Measurements from ENCODE around the gene CTNND2.

Gene CTNND2

DNA sequence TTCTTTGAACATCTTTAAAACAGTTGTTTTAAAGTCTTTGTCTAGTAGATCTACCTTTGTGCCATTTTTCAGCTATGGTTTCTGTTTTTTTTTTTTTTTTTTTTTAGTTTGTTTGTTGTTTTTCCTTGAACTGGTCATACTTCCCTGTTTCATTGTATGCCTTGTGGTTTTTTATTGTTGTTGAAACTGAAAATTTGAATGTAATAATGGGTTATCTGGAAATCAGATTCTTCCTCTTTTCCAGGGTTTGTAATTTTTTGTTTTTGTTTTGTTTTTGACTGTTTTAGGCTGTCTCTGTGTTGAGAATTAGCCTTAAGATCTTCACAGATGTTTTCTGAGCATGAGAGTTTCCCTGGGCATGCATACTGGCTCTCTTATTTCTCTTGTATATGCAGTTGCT, 873.6 kb downstream of the CTNND2 start:
- no peak for DNase-seq (ENCODE audit: low read depth)
- TF ChIP-seq, protein P1, sequence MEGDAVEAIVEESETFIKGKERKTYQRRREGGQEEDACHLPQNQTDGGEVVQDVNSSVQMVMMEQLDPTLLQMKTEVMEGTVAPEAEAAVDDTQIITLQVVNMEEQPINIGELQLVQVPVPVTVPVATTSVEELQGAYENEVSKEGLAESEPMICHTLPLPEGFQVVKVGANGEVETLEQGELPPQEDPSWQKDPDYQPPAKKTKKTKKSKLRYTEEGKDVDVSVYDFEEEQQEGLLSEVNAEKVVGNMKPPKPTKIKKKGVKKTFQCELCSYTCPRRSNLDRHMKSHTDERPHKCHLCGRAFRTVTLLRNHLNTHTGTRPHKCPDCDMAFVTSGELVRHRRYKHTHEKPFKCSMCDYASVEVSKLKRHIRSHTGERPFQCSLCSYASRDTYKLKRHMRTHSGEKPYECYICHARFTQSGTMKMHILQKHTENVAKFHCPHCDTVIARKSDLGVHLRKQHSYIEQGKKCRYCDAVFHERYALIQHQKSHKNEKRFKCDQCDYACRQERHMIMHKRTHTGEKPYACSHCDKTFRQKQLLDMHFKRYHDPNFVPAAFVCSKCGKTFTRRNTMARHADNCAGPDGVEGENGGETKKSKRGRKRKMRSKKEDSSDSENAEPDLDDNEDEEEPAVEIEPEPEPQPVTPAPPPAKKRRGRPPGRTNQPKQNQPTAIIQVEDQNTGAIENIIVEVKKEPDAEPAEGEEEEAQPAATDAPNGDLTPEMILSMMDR (conservative IDR thresholded peaks at IDR 0.05; ENCODE audit: low read depth, low read length) = no peak
- no peak overlapping the region for H3K4me3 ChIP-seq (ENCODE audit: low read depth, low read length)

DNA sequence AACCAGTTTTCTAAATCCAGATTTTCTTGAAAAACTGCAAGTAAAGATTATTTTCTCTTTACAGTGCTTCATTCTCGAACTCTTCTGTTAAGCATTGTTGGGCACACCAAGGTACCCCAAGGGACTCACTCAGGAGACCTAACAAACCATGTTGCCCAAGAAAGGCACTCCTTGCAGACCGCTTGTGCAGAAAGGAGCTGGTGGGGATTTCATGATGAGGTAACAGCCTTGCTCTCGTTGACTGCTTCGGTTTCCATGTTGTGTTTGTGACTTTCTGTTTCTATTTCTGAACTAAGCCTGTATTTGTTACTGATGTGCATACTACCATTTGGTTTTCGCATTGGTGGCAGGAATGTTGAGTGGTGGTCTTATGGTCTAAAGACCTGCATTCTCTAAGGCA, 876.6 kb downstream of the CTNND2 start:
- no peak overlapping the region for H3K4me3 ChIP-seq (ENCODE audit: low read depth, low read length)
- DNase-seq (ENCODE audit: low read depth) = no peak
- TF ChIP-seq, protein P1 (conservative IDR thresholded peaks at IDR 0.05; ENCODE audit: low read depth, low read length) = no peak

DNA sequence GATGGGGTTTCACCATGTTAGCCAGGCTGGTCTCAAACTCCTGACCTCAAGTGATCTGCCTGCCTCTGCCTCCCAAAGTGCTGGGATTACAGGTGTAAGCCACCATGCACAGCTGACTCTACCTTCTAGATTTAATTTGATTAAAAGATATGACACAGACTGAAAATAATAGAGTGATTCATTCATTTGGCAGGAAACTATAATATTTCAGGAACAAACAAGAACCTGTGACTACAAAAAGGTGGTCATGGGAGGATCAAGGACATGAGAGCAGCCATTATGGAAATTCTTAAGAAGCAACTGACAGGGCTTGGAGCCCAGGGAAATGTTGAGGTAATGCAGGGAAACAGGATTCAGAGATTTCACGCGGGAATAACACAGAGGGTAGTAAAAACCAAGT, 877.7 kb downstream of the CTNND2 start:
- TF ChIP-seq, protein P1 (conservative IDR thresholded peaks at IDR 0.05; ENCODE audit: low read depth, low read length) = no peak
- DNase-seq (ENCODE audit: low read depth) = no peak
- H3K4me3 ChIP-seq (ENCODE audit: low read depth, low read length) = no peak overlapping the region

DNA sequence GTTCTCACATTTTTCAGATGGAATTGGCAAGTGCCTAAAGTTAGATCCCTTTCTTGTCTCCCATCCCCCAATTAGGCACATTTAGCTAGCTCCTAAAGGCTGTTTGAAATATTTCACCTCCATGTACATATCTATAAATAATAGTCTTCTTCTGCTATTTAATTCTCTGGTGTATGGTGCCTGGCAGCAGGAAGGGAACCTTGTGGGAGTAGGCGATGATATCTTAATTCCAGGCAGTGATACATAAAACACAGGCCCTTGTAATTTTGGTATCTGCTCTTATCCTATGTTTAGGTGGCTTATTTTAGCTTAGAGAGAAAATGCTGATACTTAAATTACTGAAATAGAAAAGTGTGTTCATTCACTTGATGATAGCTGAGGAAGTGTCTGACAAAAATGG, 880.3 kb downstream of the CTNND2 start:
- H3K4me3 ChIP-seq (ENCODE audit: low read depth, low read length) = no peak overlapping the region
- TF ChIP-seq, protein P1 (conservative IDR thresholded peaks at IDR 0.05; ENCODE audit: low read depth, low read length) = no peak
- no peak for DNase-seq (ENCODE audit: low read depth)

DNA sequence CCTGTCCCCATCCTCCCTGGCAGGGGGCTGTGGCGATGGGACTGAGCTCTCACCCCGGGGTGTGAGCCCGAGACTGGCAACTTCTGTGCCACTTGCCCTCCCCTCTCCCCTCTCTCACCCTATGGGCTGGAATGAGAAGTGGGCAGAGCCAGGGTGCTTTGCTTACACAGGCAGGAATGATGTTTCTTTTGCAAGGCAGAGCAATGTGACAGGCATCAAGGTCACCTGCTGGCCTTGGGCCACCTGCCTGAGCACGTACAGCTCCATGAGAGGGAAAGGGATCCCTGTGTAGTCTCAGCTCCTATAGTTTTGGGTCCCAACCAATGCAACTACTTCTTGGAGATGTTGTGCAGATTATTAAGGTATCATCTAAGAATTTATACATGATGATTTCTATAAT, 890.5 kb downstream of the CTNND2 start:
- no peak for DNase-seq (ENCODE audit: low read depth)
- H3K4me3 ChIP-seq (ENCODE audit: low read depth, low read length) = no peak overlapping the region
- TF ChIP-seq, protein P1 (conservative IDR thresholded peaks at IDR 0.05; ENCODE audit: low read depth, low read length) = no peak

DNA sequence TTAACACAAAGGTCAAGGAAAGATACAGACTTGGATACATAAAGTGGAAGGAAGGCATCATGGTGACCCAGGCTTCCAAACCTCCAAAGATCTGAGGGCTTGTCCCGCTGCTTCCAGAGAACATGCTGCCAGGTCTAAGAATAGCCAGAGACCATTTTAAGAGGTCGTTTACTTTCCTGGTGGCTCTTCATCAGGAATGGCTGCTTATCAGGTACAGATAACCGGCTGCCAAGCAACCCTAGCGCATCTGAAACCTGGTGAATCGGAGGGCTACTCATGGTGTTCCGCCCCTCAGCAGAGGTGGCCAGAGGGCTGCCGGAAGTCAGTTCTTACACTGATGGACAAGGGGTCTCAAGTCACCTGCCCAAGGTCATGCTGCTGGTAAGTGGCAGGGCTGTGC, 892.0 kb downstream of the CTNND2 start:
- DNase-seq (ENCODE audit: low read depth) = no peak
- TF ChIP-seq, protein P1 (conservative IDR thresholded peaks at IDR 0.05; ENCODE audit: low read depth, low read length) = no peak
- H3K4me3 ChIP-seq (ENCODE audit: low read depth, low read length) = no peak overlapping the region

DNA sequence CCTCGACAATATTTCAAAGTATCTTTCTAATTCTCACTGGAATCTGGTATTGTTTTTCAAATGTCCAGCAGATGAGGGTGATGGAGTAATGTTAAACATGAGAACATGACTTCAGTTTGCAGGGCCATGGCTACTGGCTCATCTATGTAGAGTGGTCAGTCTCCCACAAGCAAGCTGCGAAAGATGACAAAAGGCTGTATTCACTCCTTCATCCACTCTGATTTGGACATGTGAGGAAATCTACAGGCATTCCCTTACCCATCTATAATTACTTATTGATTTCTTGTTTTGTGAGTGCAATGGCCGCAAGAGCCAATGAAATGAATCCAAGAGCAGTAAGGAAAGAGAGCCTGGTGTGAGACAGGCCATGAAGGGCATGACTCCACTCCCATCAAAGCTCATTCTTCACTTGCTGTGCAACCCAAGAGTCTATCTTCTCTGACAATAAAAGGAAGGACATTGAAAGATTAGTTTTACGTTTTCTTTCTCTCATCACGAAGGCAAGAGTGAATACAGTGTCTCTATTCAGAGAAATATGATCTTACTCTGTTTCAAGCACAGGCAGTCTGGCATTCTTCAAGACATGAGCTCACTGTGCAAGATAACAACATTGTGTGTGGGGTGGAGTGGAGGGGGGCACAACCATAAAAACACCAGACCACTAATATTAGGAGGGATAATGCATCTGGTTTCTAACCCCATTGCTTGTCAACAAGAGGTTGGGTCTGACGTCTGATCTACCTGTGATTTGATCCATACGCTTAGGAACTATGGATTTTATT, 893.6 kb downstream of the CTNND2 start:
- H3K4me3 ChIP-seq (ENCODE audit: low read depth, low read length) = no peak overlapping the region
- TF ChIP-seq, protein P1 (conservative IDR thresholded peaks at IDR 0.05; ENCODE audit: low read depth, low read length) = no peak
- DNase-seq (ENCODE audit: low read depth) = no peak
